Uterus (tissue), 2 donors: ENCODE data around the gene TMEM94.

Source experiments
- CTCF ChIP-seq, 4 experiments: fragments of 200-600 bp in 2 of 4; fragments of 450-650 bp in 2 of 4; sonication (generic) in 2 of 4; IDR thresholded peaks; one replicate each; pipeline ENCODE4 v1.5.1; 2016 to 2019; ENCODE audit warnings: antibody characterized with exemption in 4 of 4, mild to moderate bottlenecking in 2 of 4, moderate library complexity in 1 of 4
- POLR2A ChIP-seq, 2 donors: fragments of 450-650 bp; IDR thresholded peaks; one replicate each; pipeline ENCODE4 v1.6.1; 2016; ENCODE audit warnings: antibody characterized with exemption in 2 of 2, mild to moderate bottlenecking in 1 of 2, moderate library complexity in 1 of 2

DNA sequence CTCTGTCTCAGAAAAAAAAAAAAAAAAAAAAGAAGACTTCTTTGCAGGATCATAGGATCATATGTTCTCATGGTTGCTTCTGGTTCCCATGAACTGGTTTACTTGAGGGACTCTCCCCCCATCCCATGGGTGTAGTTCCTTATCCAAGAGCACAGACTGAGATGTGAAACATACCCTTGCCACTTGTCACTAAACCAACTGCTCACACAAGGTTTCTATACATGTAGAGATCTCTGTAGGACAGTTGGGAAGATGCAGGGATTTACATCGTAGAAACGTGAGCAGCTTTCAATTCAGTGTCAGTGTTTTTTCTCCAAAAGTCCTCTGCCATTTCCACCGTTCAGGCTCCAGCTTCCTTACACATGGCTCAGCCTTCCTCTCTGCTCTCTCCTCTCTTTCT lies 11.1 kb upstream of the TMEM94 start:
- TF ChIP-seq CTCF (IDR thresholded peaks at IDR 0.05) (no peak), POLR2A (IDR thresholded peaks at IDR 0.05) (no peak)
